NT2/D1 (cell line): Measurements from ENCODE around the gene ARHGAP30.

ENCODE experiments used
- YY1 ChIP-seq: IDR thresholded peaks from 2 replicates; pipeline ENCODE4 v1.6.1; 2011; ENCODE audit not compliant: insufficient read length, insufficient read depth
- ZNF274 ChIP-seq: IDR thresholded peaks from 2 replicates; pipeline ENCODE4 v1.6.1; 2011; ENCODE audit warnings: mild to moderate bottlenecking, low read depth, low read length

DNA sequence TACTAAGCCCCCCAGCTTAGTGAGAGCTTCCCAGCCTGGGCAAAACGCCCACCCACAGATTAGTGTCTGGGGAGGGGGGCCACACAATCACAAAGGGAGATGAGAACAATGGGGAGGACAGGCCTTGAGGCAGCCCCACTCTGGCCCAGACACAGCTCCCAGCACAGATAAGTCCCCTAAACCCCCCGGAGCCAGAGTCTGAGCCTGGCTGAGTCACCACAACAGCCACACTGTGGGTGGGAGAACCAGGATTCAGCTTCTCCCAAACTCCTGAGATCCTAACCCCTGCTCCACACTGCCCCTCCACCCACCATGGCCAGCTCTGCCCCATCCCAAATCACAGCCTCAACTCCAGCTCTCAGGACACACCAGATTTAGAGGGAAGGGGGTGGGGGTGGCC, 15.5 kb upstream of the ARHGAP30 start:
- no peak for TF ChIP-seq ZNF274
- TF ChIP-seq YY1 = no peak
